GM19463 (cell line): ENCODE results near the gene ZNF581.
A peak's percentile ranks its signal among the peaks of the same experiment; 100 is the strongest.

Source experiments
- ATAC-seq: cut with Tn5 transposase; IDR thresholded peaks from one replicate; pipeline ENCODE4 v1.9.1; 2021; ENCODE audit warnings: mild to moderate bottlenecking, moderate library complexity; ENCODE audit not compliant: unreplicated experiment

The ZNF581 gene

GRCh38 chr19:55678121-55678671, 34.7 kb downstream of the ZNF581 start:
- peak; percentile 67 for ATAC-seq

- no peak for ATAC-seq
Observed at GRCh38 chr19:55679343-55680257, 36.2 kb downstream of the ZNF581 start.

- ATAC-seq: no peak
Observed at GRCh38 chr19:55680339-55681130, 37.1 kb downstream of the ZNF581 start.

- ATAC-seq: no peak
Observed at GRCh38 chr19:55681131-55682092, 38.0 kb downstream of the ZNF581 start.

GRCh38 chr19:55683449-55684261, 40.2 kb downstream of the ZNF581 start:
- no peak for ATAC-seq

GRCh38 chr19:55684946-55685681, 41.7 kb downstream of the ZNF581 start:
- ATAC-seq: no peak

GRCh38 chr19:55685776-55686175, 42.3 kb downstream of the ZNF581 start:
- no peak for ATAC-seq

- no peak for ATAC-seq
Observed at GRCh38 chr19:55686311-55687050, 43.0 kb downstream of the ZNF581 start.

GRCh38 chr19:55687281-55688201, 44.1 kb downstream of the ZNF581 start:
- ATAC-seq: no peak

- ATAC-seq: no peak
Observed at GRCh38 chr19:55688422-55689218, 45.2 kb downstream of the ZNF581 start.

GRCh38 chr19:55689411-55690108, 46.1 kb downstream of the ZNF581 start:
- no peak for ATAC-seq

GRCh38 chr19:55690109-55690768, 46.8 kb downstream of the ZNF581 start:
- no peak for ATAC-seq

GRCh38 chr19:55690769-55691545, 47.5 kb downstream of the ZNF581 start:
- ATAC-seq: no peak
